GM23338 (cell line): ENCODE measurements around the gene TMEM52. TPM values are rescaled to one million over a fixed set of nuclear protein-coding genes. Genes with fewer than 3 reads are reported as not detected.

ENCODE experiments used
- ATAC-seq: fragments of 200-7000 bp; cut with Tn5 transposase; 3 replicates; pipeline ENCODE4 v1.9.1; 2020
- DNase-seq: peaks from one replicate; pipeline ENCODE4 v3.0.0-alpha.2; 2015; ENCODE audit warnings: low spot score
- H2AFZ ChIP-seq: fragments of 200-600 bp; sonication (generic); 2 replicates; pipeline ENCODE4 v1.8.0; 2016; ENCODE audit warnings: antibody characterized with exemption, mild to moderate bottlenecking, moderate library complexity
- H3F3A ChIP-seq: fragments of 200-600 bp; sonication (generic); replicated peaks from 2 replicates; pipeline ENCODE4 v1.8.0; 2017; ENCODE audit warnings: antibody characterized with exemption, mixed run types, low read depth
- H3K27ac ChIP-seq: fragments of 200-600 bp; sonication (generic); 2 replicates; pipeline ENCODE4 v1.6.1; 2016; ENCODE audit warnings: low read depth
- H3K27me3 ChIP-seq: fragments of 200-600 bp; sonication (generic); 2 replicates; pipeline ENCODE4 v1.8.0; 2016; ENCODE audit warnings: mild to moderate bottlenecking, mixed run types, moderate library complexity; ENCODE audit not compliant: insufficient read depth
- H3K36me3 ChIP-seq: fragments of 200-600 bp; sonication (generic); 2 replicates; pipeline ENCODE4 v1.8.0; 2016; ENCODE audit warnings: mild to moderate bottlenecking; ENCODE audit not compliant: insufficient read depth
- H3K4me1 ChIP-seq: fragments of 200-600 bp; sonication (generic); 2 replicates; pipeline ENCODE4 v1.8.0; 2016; ENCODE audit warnings: mild to moderate bottlenecking, moderate library complexity; ENCODE audit not compliant: insufficient read depth
- H3K4me2 ChIP-seq: fragments of 200-600 bp; sonication (generic); 2 replicates; pipeline ENCODE4 v1.7.1; 2017; ENCODE audit warnings: mixed run types
- H3K4me3 ChIP-seq: fragments of 200-600 bp; sonication (generic); 2 replicates; pipeline ENCODE4 v1.6.1; 2016; ENCODE audit warnings: mixed run types
- H3K79me2 ChIP-seq: fragments of 200-600 bp; sonication (generic); replicated peaks from 2 replicates; pipeline ENCODE4 v1.8.0; 2017; ENCODE audit warnings: mild to moderate bottlenecking; ENCODE audit not compliant: insufficient read depth
- H3K9me2 ChIP-seq: fragments of 200-600 bp; sonication (generic); 2 replicates; pipeline ENCODE4 v1.8.0; 2017; ENCODE audit not compliant: insufficient read depth
- H4K20me1 ChIP-seq: fragments of 200-600 bp; sonication (generic); replicated peaks from 2 replicates; pipeline ENCODE4 v1.8.0; 2017; ENCODE audit warnings: mild to moderate bottlenecking; ENCODE audit not compliant: insufficient read depth
- H3K27ac Mint-ChIP-seq: 2 replicates; pipeline ENCODE4 v1.8.0; 2020; ENCODE audit warnings: inconsistent platforms, mild to moderate bottlenecking, moderate library complexity, mixed read lengths
- H3K27me3 Mint-ChIP-seq: 3 replicates; pipeline ENCODE4 v1.8.0; 2022; ENCODE audit warnings: low read depth, mild to moderate bottlenecking, moderate library complexity, mixed read lengths, inconsistent platforms; ENCODE audit not compliant: insufficient read depth, poor library complexity
- H3K36me3 Mint-ChIP-seq: 3 replicates; pipeline ENCODE4 v1.8.0; 2021; ENCODE audit warnings: low read depth, mild to moderate bottlenecking, inconsistent platforms, moderate library complexity, mixed read lengths
- H3K4me1 Mint-ChIP-seq: 3 replicates; pipeline ENCODE4 v1.8.0; 2020; ENCODE audit warnings: mild to moderate bottlenecking, inconsistent platforms, mixed read lengths
- H3K4me3 Mint-ChIP-seq: 3 replicates; pipeline ENCODE4 v1.8.0; 2021; ENCODE audit warnings: moderate library complexity, mild to moderate bottlenecking, inconsistent platforms, mixed read lengths
- H3K9me3 Mint-ChIP-seq: 3 replicates; pipeline ENCODE4 v1.8.0; 2020; ENCODE audit warnings: moderate library complexity, mild to moderate bottlenecking, inconsistent platforms, mixed read lengths
- CREB1 ChIP-seq: fragments of 250-450 bp; sonication (Bioruptor Pico); IDR thresholded peaks from 2 replicates; pipeline ENCODE4 v1.5.0; 2020; ENCODE audit warnings: low read depth, mild to moderate bottlenecking, moderate library complexity
- CTCF ChIP-seq, 2 experiments: fragments of 200-600 bp in 1 of 2; sonication (generic) in 1 of 2; conservative IDR thresholded peaks; 2 replicates each; pipeline versions ENCODE4 v1.5.1 to v1.6.1; 2016 to 2017; ENCODE audit warnings: antibody characterized with exemption in 2 of 2, low read depth in 2 of 2, mild to moderate bottlenecking in 2 of 2, moderate library complexity in 1 of 2
- ETS1 ChIP-seq: IDR thresholded peaks from 2 replicates; pipeline ENCODE4 v1.6.1; 2016; ENCODE audit warnings: antibody characterized with exemption
- EZH2 ChIP-seq: fragments of 200-600 bp; sonication (generic); IDR thresholded peaks from one replicate; pipeline ENCODE4 v1.8.0; 2017; ENCODE audit warnings: antibody characterized with exemption, mild to moderate bottlenecking, low read depth; ENCODE audit not compliant: unreplicated experiment
- EZH2phosphoT487 ChIP-seq: fragments of 200-600 bp; sonication (generic); IDR thresholded peaks from one replicate; pipeline ENCODE4 v1.8.1; 2018; ENCODE audit warnings: antibody characterized with exemption; ENCODE audit not compliant: unreplicated experiment
- JUNB ChIP-seq: IDR thresholded peaks from one replicate; pipeline ENCODE4 v1.6.1; 2016; ENCODE audit warnings: antibody characterized with exemption; ENCODE audit not compliant: unreplicated experiment
- NANOG ChIP-seq: IDR thresholded peaks from 2 replicates; pipeline ENCODE4 v1.6.1; 2016; ENCODE audit warnings: antibody characterized with exemption, borderline replicate concordance
- POLR2AphosphoS5 ChIP-seq: IDR thresholded peaks from 2 replicates; pipeline ENCODE4 v1.6.1; 2016; ENCODE audit warnings: antibody characterized with exemption, low read depth
- REST ChIP-seq: IDR thresholded peaks from one replicate; pipeline ENCODE4 v1.6.1; 2018; ENCODE audit warnings: antibody characterized with exemption; ENCODE audit not compliant: unreplicated experiment
- STAT1 ChIP-seq: IDR thresholded peaks from one replicate; pipeline ENCODE4 v1.6.1; 2016; ENCODE audit warnings: antibody characterized with exemption; ENCODE audit not compliant: unreplicated experiment
- ZNF114 ChIP-seq: fragments of 250-450 bp; sonication (Bioruptor Pico); IDR thresholded peaks from 2 replicates; pipeline ENCODE4 v1.5.0; 2020; ENCODE audit warnings: mild to moderate bottlenecking, moderate library complexity
- ZNF331 ChIP-seq: fragments of 250-450 bp; sonication (Bioruptor Pico); IDR thresholded peaks from 2 replicates; pipeline ENCODE4 v1.5.0; 2020; ENCODE audit warnings: low read depth, mild to moderate bottlenecking, moderate library complexity
- ZNF462 ChIP-seq: fragments of 250-450 bp; sonication (Bioruptor Pico); IDR thresholded peaks from 2 replicates; pipeline ENCODE4 v1.5.0; 2020; ENCODE audit warnings: mild to moderate bottlenecking, moderate library complexity
- polyA plus RNA-seq: library from polyadenylated mRNA; unstranded; fragments of >200 nt; fragmentation: Nextera tagmentation; extraction: Ambion mirVana; gene quantifications from 2 replicates; pipeline ENCODE4 v1.2.1, GENCODE V29; 2016
- total RNA-seq: library from RNA; depleted of rRNA; stranded (reverse); fragments of >200 nt; shearing (Covaris generic); gene quantifications from 2 replicates; pipeline ENCODE4 v1.2.3, GENCODE V29; 2014

Gene TMEM52
- total and polyA plus RNA-seq, 2 experiments from 2014 or later: 19.5 to 25.0 TPM

GRCh38 chr1:1916851-1917251, 2.2 kb downstream of the TMEM52 start:
- Mint-ChIP-seq H3K36me3 (no peaks in the 10 kb centered on the region), H3K9me3 (no peaks in the 10 kb centered on the region), H3K27ac (no peak overlapping the region), H3K4me1 (peaks cover 7% of the 10 kb centered on the region; the same call in 1 of the 3 replicates), H3K4me3 (no peak overlapping the region), H3K27me3 (peaks cover 6% of the 10 kb centered on the region)
- Histone ChIP-seq H3K36me3 (no peaks in the 10 kb centered on the region), H3K4me2 (no peak overlapping the region), H3K9me2 (no peaks in the 10 kb centered on the region), H3K27ac (no peak overlapping the region), H3K4me1 (no peaks in the 10 kb centered on the region; the same call in 1 of the 2 replicates), H3K79me2 (no peaks in the 10 kb centered on the region), H3K27me3 (no peaks in the 10 kb centered on the region), H3K4me3 (no peak overlapping the region), H2AFZ (no peak overlapping the region), H3F3A (0 out of 2 replicates have a peak, but pooled peaks cover 8% of the 10 kb centered on the region), H4K20me1 (no peaks in the 10 kb centered on the region)
- ATAC-seq: no peak
- no peak for DNase-seq
- TF ChIP-seq EZH2: no peak
- TF ChIP-seq EZH2phosphoT487: no peak
- TF ChIP-seq CREB1: no peak
- TF ChIP-seq ETS1: no peak
- TF ChIP-seq POLR2AphosphoS5: no peak
- TF ChIP-seq NANOG: no peak
- no peak for TF ChIP-seq ZNF331 (CRISPR knock-in tag)
- no peak for TF ChIP-seq CTCF (conservative IDR thresholded peaks at IDR 0.05; ENCODE audit: low read depth in 2 of 2)
- no peak for TF ChIP-seq JUNB
- no peak for TF ChIP-seq ZNF462 (CRISPR knock-in tag)
- TF ChIP-seq ZNF114 (CRISPR knock-in tag): no peak
- no peak for TF ChIP-seq REST
- TF ChIP-seq STAT1: no peak
